GM21423 (cell line): ENCODE results near the gene COG8.

Source experiments
- ATAC-seq: cut with Tn5 transposase; IDR thresholded peaks from one replicate; pipeline ENCODE4 v1.9.1; 2021; ENCODE audit warnings: mild to moderate bottlenecking, moderate library complexity; ENCODE audit not compliant: unreplicated experiment

Gene COG8

DNA sequence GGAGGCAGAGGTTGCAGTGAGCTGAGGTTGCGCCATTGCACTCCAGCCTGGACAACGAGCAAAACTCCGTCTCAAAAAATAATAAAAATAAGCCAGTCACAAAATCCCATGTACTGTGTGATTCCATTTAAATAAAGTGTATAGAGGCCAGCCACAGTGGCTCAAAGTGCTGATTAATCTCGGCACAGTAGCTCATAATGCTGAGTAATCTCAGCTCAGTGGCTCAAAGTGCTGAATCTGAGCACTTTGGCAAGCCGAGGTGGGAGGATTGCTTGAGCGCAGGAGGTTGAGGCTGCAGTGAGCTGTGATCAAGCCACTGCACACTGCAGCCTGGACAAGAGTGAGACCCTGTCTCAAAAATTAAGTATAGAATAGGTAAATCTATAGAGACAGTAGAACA is 7.3 kb upstream of the COG8 start:
- no peak for ATAC-seq

DNA sequence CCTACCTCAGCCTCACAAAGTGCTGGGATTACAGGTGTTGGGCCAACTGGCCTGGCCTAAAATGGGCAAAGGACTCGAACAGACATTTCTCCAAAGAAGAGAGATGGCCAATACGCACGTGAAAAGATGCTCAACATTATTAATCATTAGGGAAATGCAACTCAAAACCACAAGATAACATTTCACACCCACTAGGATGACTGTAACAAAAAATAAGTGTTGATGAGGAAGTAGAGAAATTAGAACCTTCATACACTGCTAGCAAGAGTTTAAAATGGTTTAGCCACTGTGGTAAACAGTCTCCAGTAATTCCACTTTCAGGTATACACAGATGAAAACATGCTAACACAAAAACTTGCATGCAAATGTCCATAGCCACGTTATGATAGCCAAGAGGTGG is 6.6 kb upstream of the COG8 start:
- no peak for ATAC-seq

DNA sequence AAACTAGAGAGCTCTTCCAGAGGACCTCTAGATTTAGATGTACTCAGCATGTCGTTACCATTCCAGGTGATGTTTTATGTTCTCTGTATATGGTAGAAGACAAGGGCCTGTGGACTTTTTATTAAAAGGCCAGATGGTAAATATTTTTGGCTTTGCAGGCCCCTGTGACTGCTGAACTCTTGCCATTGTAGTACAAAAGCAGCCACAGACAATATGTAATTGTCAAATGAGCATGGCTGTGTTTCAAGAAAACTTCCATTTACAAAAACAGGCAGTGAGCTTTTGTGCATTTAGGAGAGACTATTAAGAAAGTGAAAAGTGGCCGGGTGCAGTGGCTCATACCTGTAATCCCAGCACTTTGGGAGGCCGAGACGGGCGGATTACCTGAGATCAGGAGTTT is 4.8 kb upstream of the COG8 start:
- ATAC-seq, result no peak

DNA sequence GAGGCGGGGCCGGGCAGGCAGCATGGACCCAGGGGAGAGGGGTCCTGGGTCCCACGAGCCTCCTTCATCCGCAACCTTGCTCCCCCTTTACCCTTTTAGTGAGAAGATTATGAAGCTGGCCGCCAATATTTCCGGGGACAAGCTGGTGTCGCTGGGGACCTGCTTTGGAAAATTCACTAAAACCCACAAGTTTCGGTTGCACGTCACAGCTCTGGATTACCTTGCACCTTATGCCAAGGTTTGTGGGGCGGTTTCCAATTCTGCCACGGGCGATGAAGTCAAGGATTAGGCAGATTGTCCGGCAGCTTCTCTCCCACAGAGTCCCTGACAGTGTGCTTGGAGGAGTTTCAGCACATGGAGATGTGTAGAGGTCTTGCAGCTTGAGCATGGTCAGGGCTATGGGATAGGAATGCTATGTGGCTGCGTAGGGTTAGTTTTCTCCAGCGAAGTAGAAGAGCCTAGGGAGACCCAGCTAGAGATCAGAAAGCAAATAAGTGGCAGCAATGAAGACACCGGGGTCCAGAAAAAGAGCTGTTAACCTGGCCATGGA is 806 bp upstream of the COG8 start:
- no peak for ATAC-seq

DNA sequence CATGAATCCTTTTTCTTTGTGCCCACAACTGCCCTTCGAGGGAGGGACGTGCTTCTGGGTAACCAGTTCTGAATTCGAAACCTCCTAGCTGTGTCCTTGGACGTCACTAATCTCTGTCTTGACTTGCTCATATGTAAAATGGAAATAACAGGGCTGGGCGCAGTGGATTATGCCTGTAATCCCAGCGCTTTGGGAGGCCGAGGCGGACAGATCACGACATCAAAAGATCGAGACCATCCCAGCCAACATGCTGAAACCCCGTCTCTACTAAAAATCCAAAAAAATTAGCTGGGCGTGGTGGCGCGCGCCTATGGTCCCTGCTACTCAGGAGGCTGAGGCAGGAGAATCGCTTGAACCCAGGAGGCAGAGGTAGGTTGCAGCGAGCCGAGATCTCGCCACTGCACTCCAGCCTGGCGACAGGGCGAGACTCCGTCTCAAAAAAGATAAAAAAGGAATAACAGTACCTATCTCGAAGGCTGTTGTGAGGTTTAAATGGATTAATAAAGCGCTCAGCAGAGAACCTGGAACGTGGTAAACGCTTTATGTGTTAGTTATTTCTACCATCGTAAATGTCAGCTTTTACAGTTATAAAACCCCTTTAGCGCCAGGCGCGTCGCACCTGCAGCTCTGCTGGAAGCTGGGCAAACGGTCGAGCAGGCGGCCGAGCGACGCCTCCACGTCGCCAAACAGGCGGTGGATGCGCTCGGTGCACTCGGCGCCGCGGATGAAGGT is 641 bp downstream of the COG8 start:
- ATAC-seq, result no peak

DNA sequence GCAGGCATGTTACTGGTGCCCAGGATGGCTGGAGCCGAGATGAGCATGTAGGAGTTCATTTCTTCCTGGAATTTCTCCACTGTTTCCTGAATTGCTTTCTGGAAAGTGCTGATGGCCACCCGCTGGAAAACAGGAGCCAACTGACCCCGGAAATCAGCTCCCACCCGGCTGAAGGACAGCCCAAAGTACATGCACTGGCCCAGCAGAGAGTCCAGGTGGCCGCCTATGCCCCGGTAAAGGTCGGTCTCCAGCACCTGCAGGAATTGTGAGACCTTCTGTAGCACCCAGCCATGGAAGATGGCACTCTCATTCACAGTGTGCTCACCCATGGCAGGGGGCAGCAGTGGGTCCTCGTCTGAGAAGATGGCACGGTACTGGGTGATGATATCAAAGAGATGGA is 4.7 kb downstream of the COG8 start:
- ATAC-seq, result no peak

DNA sequence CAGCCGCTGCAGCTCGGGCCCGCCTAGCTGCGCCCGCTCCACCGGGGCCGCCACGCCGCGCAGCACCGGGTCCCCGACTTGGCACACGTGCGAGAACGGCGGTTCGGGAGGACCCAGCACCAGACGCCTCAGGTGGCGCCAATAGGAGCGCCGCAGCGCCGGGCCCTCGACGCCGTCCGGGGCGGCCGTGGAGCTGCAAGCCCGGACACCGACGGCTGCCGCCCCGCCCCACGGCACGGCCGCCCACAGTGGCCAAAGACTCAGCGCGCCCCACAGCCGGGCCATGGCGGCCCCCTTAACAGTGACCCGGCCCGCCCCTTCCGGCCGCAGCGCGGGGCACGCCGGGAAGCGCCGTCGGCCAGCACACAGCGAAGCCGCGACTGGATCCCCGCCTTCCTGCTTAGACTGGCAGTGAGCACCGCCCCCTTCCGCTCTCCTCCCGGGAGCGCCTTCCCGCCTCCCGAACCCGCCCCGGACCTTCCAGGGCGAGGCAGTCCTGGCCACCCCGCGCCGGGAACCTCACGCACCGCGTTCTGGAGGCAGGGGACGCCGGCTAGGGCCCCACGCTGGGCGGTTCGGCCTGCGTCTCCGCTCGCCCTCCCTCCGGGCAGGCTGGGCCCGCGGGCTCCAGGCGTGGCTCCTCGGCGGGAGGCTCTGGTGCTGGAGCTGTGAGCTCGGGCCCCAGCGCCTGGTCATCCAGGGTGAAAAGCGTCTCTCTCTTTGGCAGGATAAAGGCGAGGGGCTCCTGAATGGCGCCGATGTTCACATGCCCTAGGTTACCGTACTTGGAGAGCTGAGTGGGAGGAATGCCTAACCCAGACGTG is 8.9 kb downstream of the COG8 start, which contains the start of gene PDF:
Gene PDF (minus strand): TSS at position 303 of the 824 bp plus-strand sequence. CDS start 18 bp downstream, at position 285.
- peak; percentile 91 for ATAC-seq

DNA sequence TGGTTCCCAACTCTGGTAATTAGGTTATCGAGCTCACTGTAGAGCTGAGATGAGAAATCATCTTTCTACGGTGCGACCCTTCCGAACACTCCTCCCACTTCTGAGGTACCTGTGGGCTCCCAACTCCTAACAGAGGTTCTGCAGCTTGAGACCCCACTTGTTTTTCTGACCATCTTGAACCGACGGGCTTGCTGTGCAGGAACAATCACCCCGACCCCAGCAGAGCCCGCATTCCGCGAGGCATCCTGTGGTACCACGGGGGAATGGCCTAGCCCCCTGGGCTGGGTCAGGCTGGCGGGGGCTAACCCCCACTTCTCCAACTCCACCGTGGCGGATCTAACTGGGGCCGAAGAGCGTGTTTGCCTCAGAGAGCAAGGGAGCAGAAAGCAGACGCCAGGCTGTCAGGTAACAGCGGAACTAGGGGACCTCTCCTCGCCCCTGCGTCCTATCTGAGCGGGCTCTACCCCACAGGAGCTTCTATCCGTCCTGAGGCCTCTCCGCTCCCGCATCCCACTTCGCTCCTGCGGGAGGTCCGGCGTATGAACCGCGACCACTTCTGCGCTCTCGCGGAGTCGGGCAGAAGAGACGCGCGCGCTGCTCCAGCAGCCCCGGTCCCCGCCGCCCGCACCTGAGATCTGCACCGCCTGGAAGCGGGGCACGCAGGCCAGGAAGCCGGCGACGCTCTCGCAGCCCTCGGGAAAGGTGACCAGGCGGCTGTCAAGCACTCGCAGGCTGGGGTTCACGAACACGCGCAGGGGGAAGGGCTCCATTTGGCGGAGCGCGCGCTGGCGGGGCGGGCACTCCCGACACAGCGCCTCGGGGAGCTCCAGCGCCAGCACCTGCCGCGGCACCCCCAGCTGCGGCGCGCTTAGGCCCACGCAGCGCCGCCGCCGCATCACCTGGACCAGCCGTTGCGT is 9.7 kb downstream of the COG8 start:
- peak; percentile 30 for ATAC-seq

DNA sequence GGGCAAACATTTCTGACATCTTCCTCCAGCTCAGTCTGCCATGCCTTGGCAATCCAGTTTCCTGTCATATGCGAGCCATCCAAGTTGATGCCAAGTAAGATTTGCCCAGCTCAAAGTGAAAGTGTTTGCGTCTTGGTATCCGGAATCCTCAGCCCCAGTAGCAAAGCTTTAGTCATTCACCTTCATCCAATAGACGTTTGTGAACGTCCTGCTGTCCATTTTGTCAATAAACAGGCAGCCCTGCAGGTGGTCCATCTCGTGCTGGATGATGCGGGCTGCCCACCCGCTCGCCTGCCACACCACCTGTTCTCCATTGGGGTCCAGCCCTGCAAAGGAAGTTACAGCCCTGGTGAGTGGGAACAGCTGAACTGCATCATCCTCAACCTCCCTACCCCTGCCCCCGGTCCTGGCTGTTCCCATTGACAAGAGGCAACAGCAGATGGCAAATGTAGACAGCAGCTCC is 10.5 kb downstream of the COG8 start:
- no peak for ATAC-seq

DNA sequence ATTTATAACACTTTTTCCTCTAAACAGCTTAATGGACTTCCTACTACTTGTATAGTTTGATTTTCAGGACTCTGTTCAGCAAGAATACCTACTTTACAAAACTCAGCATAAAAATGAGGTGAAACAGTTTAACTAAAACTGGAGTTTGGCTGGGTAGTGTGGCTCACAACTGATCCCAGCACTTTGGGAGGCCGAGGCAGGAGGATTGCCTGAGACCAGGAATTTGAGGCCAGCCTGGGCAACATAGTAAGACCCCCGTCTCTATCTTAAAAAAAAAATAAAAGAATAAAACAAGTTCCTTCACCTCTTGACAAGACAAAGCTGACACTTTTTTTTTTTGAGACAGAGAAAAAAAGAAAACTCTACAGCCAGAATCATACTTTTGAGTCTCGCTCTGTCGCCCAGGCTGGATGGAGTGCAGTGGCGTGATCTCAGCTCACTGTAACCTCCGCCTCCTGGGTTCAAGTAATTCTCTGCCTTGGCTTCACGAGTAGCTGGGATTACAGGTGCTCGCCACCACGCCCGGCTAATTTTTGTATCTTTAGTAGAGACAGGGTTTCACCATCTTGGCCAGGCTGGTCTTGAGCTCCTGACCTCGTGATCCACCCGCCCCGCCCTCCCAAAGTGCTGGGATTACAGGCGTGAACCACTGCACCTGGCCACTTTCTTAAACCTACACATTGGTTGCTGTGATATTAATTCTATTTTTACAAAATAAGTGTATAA is 11.6 kb downstream of the COG8 start:
- no peak for ATAC-seq

DNA sequence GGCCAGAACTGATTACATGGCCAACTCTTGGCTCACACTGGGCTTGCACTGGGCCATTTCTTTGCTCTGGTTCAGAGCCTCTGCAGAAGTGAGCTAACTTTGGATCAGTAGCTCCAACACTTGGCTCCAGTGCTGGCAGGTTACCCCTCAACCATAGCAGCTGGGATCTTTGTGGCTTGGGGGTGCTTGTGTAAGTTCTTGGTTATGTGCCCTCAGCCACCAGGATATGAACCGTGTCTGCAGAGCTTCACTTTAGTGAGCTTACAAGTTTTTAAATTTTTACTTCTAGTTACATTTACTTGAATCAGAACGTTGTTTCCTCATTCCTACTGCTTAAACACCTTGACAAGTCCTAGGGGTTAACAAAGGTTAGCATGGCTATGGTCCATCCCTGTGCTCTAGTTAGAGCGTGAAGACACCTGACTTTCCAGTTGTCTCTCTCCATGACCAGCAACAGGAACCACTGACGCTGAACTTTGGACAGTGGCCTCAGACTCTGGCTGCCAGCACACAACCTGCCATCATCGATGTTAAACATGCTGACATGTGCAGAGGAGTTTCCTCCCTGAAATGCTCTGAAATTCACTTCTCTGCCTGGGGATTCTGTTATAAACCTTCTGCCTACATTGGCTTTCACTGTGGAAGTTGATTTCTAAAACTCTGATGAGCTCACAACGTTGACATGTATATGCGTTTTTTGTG is 13.0 kb downstream of the COG8 start:
- no peak for ATAC-seq

DNA sequence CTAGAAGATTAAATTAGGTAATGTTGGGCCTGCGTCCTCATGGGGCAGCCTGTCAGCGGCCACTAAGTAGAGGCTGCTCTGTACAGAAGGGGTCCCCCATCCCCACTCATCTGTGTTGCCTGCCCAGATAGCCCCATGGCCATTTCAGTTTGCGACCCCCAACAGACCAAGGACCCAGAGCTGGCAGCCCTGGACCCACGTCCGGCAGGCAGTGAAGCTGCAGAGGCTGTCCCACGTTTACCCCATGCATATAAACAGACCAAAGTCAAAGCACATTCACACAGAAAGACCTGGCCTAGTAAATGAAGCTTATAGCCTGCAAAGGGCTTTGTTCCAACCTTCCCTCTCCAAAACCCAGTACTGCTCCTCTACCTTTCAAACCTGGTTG is 13.6 kb downstream of the COG8 start:
- ATAC-seq, result no peak

DNA sequence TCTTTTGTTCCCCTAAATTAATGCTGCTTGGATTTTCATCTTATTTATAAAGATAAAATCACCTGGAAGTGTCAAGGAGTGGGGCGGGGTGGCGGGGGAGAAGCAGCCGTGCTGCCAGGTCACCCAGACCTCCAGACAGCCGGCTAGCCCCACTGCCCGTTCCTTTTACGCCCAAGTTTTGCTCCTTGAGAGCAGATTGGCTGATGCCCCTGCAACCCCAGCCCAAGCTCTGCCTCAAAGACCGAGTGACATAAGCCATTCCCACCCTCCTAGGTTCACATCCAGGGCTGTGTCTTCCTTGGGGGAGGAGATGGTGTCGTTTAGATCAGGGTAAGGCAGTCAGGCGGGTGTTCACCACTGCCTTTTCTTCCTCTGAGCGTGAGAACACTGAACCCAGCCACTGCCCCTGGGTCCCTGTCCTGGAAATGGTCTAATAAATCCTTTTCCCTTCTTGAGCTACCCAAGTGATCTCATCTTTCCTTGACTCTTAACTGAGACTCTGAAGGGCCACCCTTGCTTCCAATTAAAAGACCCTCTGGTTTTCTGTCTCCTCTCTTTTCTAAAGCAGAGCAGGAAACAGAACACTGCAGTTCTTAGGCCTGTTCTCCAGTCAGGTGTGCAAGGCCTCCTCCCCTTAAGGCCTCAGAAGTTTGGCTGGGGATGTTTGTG is 14.6 kb downstream of the COG8 start:
- no peak for ATAC-seq

DNA sequence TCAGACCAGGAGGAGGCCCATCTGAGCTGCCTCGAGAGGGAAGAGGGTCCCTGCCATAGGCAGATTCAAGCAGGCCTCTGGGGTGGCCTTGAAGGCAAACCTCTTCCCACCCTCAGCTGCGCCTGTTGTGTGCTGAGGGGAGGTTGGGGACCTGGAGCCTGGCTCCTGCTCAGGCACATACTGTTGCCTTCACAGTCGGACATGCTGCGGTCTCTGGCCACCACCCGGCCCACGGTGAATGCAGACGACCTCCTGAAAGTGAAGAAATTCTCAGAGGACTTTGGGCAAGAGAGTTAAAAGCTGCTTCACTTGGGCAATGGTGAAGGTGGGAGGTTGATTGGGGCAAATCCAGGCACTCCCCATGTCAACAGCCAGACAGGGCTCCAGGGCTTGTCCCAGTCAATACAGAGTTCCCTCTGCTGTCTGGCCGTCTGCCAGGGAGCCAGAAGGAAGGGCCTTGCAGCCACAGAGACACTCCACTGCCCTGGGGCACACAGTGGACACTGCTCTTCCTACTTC is 15.3 kb downstream of the COG8 start:
- no peak for ATAC-seq

DNA sequence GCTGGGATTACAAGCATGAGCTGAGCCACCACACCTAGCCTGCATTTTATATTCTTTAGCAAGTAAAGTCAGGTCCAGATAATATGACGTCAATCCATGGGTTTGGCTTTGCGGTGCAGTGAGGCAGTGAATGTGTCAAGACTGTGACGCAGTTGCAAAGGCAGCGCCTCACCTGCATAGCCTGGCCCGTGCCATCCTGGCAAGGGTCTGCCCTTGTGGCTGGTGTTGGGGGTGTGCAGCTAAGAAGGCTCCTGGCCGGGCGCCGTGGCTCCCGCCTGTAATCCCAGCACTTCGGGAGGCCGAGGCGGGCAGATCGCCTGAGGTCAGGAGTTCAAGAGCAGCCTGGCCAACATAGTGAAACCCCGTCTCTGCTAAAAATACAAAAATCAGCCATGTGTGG is 15.9 kb downstream of the COG8 start:
- ATAC-seq, result no peak

DNA sequence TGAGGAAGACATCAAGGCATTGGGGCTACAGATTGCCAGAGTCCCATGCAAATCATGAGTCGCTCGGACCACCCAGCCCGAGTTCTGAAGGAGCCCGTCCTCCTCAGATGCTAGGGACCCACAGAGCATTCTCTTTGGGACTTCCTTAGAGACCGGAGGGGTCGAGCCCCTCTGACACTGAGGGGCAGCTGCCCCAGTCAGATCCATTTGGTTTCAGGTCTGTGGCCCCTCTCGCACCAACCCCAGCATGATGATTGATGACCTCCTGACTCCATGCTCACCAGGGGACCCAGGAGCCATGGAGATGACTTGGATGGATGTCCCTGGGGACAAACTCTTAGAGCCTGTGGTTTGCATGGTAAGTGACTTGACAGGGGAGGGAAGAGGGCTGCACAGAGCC is 17.0 kb downstream of the COG8 start:
- no peak for ATAC-seq

DNA sequence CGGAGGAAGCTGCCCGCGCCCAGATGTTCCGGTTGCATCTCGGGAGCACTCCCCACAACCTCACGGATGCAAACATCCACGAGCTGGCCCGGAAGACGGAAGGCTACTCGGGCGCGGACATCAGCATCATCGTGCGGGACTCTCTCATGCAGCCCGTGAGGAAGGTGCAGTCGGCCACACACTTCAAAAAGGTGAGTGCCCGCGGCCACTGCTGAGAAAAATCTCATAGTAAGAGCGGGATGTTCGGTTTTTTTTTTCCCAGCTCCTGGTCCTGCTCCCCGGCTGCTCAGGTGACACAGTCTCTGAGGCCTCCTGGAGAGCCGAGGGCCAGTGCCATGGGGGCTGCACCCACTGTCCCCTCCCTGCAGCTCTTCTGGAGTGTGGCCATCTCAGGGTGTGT is 18.3 kb downstream of the COG8 start:
- no peak for ATAC-seq

DNA sequence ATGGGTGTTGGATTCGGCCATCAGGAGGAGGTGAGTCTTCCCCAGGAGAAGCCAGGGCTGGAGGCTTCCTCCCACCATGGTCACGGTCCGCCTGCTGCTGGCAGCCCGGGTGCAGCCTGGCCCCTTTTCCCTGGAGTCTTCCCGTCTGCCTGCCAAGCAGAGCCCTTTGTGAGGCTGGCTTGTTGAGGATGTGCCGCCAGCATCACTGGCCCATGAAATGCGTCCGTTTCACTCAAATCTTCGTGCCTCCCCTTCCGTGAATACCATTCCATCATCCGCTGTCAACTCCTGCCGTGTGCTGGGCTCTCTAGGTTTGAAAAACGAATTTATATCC is 18.7 kb downstream of the COG8 start:
- no peak for ATAC-seq
